K562 treated with DMSO at 1 percent for 24 hours (cell line): ENCODE results near the gene CKS1B. TPM values are rescaled to one million over a fixed set of nuclear protein-coding genes. Genes with fewer than 3 reads are reported as not detected.

Experiments used
- total RNA-seq: library from RNA; unstranded; fragments of 300-600 nt; gene quantifications from 2 replicates; pipeline ENCODE4 v1.2.3, GENCODE V29; 2022; ENCODE audit warnings: low read depth; ENCODE audit not compliant: insufficient read depth

The CKS1B gene
- 334 and 346 TPM in 2 replicates for total RNA-seq

DNA sequence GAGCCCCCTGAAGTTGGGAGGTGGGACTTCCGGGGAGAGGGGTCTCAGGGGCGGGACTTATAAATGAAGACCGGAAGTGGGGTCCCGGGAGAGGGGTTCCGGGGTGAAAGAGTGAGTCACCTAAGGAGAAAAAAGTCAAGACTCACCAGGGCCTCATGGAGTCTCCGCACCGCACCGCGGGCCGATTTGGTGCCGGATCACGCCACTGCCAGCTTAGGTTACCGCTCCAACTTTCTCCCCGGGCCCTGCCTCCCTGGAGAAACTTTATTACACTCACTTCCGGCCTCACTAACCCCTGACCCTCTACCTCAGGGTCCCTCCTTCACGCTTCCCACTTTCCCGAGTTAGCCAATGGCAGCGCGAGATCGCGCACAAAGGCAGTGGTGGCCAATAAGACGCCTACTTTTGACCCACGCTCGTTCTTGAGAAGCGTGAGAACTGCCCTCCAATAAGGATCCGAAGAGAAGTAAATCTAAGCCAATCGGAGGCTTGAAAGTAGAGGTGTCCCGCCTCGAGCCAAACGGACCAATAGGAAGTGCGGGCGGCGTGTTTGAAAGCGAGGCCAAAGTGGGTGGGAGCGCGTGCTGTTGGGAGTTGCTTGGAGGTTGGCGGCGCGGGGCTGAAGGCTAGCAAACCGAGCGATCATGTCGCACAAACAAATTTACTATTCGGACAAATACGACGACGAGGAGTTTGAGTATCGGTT lies at the start of gene CKS1B:
TSS of gene CKS1B (plus strand) at position 580 of the 706 bp plus-strand sequence. CDS start at position 645, 65 bp downstream.

DNA sequence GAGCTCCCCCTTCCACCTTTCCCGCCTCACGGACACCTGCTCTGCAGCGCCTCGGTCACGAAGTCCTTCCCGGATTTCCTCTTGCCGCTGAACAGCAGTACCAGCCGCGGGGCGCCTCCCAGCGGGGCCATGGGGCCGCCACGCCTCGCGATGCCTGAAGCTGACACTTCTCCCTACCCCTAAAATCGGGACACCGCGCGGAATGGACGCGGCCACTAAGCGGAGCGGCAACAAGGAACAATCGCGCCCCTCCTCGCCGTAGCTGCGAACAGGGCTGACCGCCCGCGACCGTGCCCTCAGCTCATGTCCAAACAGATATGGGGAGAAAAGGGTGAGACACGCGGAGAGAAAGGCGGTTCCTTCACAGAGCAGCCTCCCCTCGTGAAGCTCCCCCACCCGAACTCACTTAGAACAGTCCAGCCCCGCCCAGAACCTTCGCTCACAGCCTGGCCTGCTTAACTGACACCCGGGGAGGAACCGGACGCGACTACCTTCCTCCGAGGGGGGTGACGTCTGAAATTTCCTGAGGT lies 37.9 kb upstream of the CKS1B start, which contains the start of gene PMVK:
TSS of gene PMVK (minus strand) at position 165 of the 530 bp plus-strand sequence. CDS start at position 131, 34 bp downstream.

DNA sequence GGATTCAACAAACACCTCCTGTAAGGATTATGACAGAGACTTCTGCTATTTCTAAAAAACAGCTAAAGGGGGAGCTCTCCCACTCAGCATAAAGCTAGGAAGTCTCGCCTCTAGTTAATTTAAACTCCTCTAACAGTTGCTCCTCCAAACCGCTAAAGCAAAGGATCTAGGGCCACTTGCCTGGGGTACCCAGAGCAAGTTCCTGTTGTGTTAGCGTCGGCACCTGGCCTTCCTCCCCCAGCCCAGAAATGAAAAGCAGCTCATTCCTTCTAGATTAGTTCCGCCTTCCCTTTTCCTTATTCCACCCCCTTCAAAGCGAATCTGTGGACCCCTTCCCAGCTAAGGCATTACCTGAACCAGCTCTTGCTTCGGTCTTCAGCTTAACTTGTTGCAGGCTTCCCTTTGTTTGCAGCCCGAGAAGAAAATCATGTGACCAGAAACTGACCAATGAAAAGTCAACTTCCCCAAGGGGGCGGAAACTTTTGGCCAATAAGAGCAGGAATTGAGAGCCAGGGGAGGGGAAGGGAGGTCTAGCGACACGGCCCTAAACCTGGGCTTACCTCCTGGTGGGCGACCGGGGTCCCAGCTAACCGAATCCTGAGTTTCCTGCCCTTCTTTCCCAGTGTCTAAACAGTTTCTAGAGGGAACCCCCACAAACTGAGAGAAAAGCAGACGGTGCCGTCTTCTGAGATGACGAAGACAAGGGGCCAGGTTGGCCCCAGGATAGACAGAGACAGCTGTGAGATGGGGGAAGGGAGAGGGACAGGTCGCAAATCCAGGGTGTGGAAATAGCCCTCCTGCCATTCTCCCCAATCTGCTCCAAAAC lies 18.6 kb upstream of the CKS1B start, which contains the start of gene PBXIP1:
TSS of gene PBXIP1 (minus strand) at position 382 of the 826 bp plus-strand sequence. CDS start 2,378 bp downstream, outside the sequence.

DNA sequence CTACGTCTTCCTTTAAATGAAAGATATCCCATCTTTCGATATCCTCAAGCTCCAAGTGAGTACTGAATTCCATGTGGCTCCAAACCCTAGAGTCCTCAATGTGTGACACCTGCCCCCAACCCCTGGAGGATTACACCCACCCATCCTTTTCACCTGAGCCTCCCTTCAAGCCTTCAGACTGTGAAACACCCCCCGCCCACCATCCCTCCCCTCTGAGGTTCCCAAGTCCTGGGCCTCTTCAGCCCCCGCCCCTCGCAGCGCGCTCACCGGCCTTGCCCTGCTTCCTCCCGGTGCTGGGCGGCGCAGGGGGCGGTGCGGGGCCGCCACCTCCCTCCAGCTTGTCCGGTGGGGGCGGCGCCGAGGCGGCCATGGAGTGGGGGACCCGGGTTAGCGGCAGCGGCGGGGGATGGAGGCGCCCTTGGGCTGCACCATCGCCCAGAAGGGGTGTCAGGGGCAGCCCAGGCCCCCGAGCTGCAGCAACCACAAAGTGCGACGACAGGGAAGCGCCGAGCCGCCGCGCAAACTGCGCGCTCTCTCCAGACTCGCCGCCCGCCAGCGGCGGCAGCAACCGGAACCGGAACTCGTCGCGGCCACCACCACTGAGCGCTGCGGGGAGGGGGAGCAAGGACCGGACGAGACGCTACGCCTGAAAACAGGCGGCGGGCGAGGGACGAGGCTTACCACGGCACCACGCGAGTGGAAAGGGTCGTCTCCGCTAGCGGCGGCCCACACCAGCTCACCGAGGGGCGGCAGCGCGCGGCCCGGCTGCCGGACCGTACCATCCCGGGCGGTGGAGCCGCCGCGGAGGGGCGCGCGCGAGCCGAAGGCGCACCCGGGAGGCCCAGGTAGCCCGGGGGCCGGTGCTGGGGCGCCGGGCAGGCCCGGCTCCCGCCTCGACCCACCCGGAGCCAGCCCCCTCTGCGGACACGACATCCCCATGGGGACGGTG lies 13.0 kb upstream of the CKS1B start, which contains the start of gene PYGO2:
TSS of gene PYGO2 (minus strand) at position 576 of the 949 bp plus-strand sequence. CDS start at position 370, 206 bp downstream.

DNA sequence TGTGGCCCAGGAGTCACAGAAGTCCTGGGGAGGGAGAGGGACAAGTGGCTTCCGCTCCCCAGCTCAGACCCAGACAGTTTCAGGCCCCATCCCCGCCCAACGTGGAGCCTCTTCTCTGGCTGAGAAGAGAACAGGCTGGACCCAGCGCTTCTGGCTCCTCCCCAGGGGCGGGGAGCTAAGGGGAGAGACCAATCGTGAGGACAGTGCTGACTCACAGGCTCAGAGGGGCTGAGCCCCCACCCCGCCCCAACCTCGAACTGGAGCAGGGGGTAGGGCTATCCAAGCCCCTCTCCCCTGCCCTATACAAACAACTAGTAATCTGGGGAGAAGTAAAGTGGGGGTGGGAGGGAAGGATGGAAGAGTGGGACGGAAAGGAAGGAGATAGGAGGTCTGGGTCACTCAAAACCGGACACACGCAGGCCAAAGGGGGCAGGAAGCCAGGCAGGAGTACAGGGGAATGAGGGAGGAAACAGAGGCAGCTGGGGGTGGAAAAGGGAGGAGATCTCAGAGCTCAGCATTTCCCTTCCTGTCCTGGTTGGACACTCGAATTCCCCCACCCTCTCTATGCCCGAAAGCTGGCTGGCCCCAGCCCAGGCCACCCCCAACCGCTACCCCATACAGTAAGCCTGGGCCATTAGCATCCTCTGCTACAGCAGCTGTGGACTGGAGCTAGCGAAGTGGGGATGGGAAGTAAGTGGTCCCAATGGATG lies 3.7 kb upstream of the CKS1B start, which contains the start of gene SHC1:
TSS of gene SHC1 (minus strand) at position 117 of the 710 bp plus-strand sequence. CDS start 221 bp downstream, outside the sequence.

DNA sequence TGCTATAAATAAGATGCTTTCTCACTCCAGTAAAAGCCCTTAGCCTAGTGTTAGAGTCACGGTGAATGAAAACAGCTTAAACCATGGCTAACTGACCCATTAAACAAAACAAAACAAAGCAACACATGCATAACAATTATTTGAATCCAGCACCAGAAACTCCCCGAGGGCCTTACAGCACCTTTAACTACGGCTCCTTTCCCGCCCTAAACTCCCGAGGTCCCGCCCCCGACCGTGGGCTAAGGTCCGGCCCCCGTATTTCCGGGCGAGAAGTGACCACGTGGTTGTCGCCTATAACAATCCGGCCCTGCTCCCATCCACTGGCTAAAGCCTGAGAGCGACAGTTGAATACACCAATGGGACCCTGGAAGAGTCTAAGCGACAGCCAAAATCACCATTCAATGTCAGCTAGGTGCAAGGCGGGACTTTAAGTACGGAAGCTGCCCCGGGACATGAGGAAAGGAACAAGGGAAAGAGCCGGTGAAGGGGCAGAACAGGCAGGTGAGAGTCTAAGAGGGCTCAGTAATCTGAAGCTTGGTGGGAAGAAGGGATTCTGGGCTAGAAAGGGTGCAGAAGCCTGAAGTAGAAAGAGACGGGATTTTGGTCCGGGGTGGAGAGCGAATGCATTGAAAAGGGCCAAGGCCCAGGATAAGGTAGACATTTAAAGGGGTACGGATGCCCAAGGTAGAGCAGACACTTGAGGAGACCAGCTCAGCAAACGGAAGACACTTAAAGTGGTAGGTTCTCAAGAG lies 8.6 kb downstream of the CKS1B start, which contains the start of gene FLAD1:
TSS of gene FLAD1 (plus strand) at position 448 of the 752 bp plus-strand sequence. CDS start 351 bp downstream, outside the sequence.

DNA sequence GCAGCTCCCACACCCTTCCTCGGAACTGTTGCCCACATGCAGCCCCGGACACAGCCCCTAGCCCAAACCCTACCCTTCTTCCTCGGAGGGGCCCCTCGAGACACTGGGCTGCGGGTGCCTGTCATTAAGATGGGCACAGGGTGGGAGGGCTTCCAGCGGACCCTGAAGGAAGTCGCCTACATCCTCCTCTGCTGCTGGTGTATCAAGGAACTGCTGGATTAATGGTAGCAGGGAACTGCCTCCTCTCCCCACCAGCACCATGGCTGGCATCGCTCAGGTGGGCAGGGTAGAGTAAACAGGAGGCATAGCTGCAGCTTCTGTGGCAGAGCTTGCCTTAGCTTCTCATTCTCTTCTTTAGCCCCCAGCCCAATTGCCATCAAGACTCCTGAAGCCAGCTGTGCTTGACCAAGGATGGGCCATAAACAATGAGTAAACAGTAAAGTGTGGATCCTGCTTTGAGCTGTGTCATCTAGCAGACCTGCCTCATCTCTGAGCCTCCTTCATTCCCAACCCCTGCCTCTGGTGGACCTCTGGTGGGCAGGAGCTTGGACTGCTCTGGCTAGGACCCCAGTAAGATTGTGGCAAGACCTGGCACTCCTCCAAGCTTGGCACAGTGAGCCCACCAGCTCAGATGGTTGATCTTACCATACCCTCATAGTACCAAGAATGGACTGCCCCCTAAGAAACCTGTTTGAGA lies 19.2 kb downstream of the CKS1B start, which contains the start of gene LENEP:
TSS of gene LENEP (plus strand) at position 15 of the 697 bp plus-strand sequence. CDS start at position 37, 22 bp downstream.

DNA sequence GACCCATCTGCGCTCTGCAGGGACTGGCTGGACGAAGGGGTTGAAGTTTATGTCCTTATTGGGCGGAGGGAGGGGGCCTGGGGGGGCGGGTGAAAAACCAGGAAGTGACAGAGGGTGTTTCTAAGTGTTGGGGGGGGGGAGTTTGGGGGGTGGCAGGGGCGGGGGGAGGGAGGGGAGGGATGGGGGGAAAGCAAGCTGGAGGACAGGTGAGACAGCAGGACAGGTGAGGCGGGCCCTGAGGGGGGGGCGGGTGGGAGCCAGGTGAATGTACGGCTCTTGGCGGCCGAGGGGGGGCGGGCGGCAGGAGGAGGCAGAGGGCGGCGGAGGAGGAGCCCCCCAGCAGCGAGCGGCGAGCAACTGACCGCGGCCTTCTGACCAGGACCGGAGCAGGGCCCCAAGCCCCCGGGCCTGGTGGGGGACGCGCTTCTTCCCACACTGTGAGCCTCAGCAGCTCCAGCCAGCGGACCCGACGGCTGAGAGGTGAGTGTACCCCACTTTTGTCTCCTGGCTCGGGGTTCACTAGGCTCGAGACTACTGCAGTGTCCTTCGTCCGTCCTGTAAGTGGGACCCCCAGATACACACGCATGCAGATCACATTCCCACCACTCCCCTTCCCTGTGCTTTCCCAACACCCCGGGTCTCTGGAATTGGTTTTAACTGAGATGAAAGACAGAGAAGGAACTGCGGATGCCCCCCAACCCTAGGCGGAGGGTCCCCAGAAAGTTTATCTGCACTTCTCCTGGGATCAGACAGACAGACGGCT lies 28.2 kb downstream of the CKS1B start, which contains the start of gene ZBTB7B:
TSS of gene ZBTB7B (plus strand) at position 339 of the 763 bp plus-strand sequence. CDS start 11,859 bp downstream, outside the sequence.

Other genes with a start within 250 kb of the CKS1B start
- gene KCNN3, start 104.4 kb upstream of the CKS1B start, total RNA-seq, result 0.02 TPM in 1 of 2 replicates, not detected in the other
- gene PMVK, start 38.0 kb upstream of the CKS1B start, total RNA-seq, result 22.5 and 25.3 TPM in 2 replicates
- gene PBXIP1, start 18.6 kb upstream of the CKS1B start, total RNA-seq, result 22.6 and 23.0 TPM in 2 replicates
- gene PYGO2, start 12.9 kb upstream of the CKS1B start, total RNA-seq, result 49.1 and 50.8 TPM in 2 replicates
- gene SHC1, start 3.9 kb upstream of the CKS1B start, total RNA-seq, result 53.7 and 61.2 TPM in 2 replicates
- 45.3 and 54.6 TPM in 2 replicates for gene FLAD1, start 8.7 kb downstream of the CKS1B start, total RNA-seq
- gene LENEP, start 18.9 kb downstream of the CKS1B start, total RNA-seq, result not detected in 2 replicates
- gene ZBTB7B, start 28.1 kb downstream of the CKS1B start, total RNA-seq, result 41.9 and 50.3 TPM in 2 replicates
- gene DCST2, start 59.1 kb downstream of the CKS1B start, total RNA-seq, result 0.68 and 2.1 TPM in 2 replicates
- gene DCST1, start 59.1 kb downstream of the CKS1B start, total RNA-seq, result not detected in 2 replicates
- 60.0 and 63.6 TPM in 2 replicates for gene ADAM15, start 76.6 kb downstream of the CKS1B start, total RNA-seq
- 16.7 and 17.6 TPM in 2 replicates for gene EFNA4, start 89.1 kb downstream of the CKS1B start, total RNA-seq
- gene EFNA3, start 104.2 kb downstream of the CKS1B start, total RNA-seq, result 5.8 and 5.9 TPM in 2 replicates
- gene EFNA1, start 153.2 kb downstream of the CKS1B start, total RNA-seq, result 4.9 and 5.8 TPM in 2 replicates
- 107 and 111 TPM in 2 replicates for gene SLC50A1, start 161.2 kb downstream of the CKS1B start, total RNA-seq
- 97.5 and 132 TPM in 2 replicates for gene DPM3, start 165.8 kb downstream of the CKS1B start, total RNA-seq
- 319 and 328 TPM in 2 replicates for gene KRTCAP2, start 198.6 kb downstream of the CKS1B start, total RNA-seq
- not detected in 2 replicates for gene TRIM46, start 199.2 kb downstream of the CKS1B start, total RNA-seq
- 4.2 and 4.4 TPM in 2 replicates for gene THBS3, start 233.2 kb downstream of the CKS1B start, total RNA-seq
- 72.4 and 82.0 TPM in 2 replicates for gene MTX1, start 234.0 kb downstream of the CKS1B start, total RNA-seq